ENCODE measurements around the gene KBTBD7.

GRCh38 chr13:41145136-41145908 lies 49.0 kb downstream of the KBTBD7 start:
- TF ChIP-seq CTCF (conservative IDR thresholded peaks at IDR 0.05) = no peak
- TF ChIP-seq ZFX (IDR thresholded peaks at IDR 0.05) = no peak

Measured in C4-2B (cell line).